Neural cell (in vitro differentiated cells): ENCODE data around the gene MAD2L2.

Source experiments
- POLR2AphosphoS5 ChIP-seq: IDR thresholded peaks from 2 replicates; pipeline ENCODE4 v1.6.1; 2012
- RAD21 ChIP-seq: fragments of 450-650 bp; conservative IDR thresholded peaks from 2 replicates; pipeline ENCODE4 v1.6.1; 2014; ENCODE audit warnings: antibody characterized with exemption, mild to moderate bottlenecking, moderate library complexity
- TAF1 ChIP-seq: IDR thresholded peaks from 2 replicates; pipeline ENCODE4 v1.6.1; 2012; ENCODE audit warnings: low read depth
- TF ChIP-seq, protein P1 (sequence below): fragments of 450-650 bp; IDR thresholded peaks from 2 replicates; pipeline ENCODE4 v1.5.1; 2014; ENCODE audit warnings: antibody characterized with exemption, mild to moderate bottlenecking, moderate library complexity; ENCODE audit not compliant: poor library complexity, severe bottlenecking

DNA sequence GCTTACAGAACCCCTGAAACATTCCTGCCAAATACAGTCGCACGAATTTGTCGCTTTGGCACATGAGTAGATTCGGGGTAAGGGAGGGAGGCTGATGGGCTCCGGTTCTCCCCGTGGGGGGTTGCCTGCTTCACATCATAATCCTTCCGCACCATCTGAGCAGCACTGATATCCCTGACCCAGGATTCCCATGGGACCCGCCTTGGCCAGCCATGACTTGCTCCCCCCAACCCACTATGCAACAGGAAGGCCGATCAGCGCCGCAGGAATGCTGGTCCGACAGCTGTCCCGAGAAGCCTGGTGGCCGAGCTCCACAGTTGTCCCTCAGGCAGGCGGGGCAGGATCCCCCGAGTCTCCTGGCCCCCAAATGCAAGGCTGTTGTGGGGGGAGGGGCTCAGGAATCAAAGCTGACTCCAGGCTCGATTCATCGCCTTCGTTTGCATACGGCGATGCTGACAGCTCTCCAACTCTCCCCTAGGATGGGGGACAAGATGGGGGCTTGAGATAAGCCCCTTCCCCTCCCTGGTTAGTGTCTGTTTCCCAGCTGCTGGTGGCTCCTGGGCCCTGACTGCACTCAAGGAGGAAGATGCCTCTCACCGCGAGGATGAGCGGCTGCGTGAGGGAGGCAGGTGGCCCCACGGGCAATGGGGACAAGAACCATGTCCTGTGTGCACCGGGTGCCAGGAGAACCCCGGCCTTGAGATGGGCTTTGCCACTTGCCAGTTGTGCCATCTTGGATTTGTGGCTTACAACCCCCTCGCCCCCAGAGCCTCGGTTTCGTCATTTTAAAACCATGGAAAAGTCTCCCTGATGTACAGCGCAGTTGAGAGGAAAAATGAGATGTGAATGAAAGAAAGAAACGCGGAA lies 19.9 kb upstream of the MAD2L2 start:
- TF ChIP-seq, protein P1, sequence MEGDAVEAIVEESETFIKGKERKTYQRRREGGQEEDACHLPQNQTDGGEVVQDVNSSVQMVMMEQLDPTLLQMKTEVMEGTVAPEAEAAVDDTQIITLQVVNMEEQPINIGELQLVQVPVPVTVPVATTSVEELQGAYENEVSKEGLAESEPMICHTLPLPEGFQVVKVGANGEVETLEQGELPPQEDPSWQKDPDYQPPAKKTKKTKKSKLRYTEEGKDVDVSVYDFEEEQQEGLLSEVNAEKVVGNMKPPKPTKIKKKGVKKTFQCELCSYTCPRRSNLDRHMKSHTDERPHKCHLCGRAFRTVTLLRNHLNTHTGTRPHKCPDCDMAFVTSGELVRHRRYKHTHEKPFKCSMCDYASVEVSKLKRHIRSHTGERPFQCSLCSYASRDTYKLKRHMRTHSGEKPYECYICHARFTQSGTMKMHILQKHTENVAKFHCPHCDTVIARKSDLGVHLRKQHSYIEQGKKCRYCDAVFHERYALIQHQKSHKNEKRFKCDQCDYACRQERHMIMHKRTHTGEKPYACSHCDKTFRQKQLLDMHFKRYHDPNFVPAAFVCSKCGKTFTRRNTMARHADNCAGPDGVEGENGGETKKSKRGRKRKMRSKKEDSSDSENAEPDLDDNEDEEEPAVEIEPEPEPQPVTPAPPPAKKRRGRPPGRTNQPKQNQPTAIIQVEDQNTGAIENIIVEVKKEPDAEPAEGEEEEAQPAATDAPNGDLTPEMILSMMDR, result no peak
- no peak for TF ChIP-seq POLR2AphosphoS5
- TF ChIP-seq RAD21, result no peak
- TF ChIP-seq TAF1, result no peak
